HG02885 (cell line): ENCODE data around the gene RFWD3.
"Not testable (repeated sequence)": the region's sequence is repeated elsewhere in the genome, so short reads cannot be mapped to it uniquely, and the experiment has no call there.

Experiments used
- ATAC-seq: cut with Tn5 transposase; IDR thresholded peaks from one replicate; pipeline ENCODE4 v1.9.1; 2021; ENCODE audit warnings: mild to moderate bottlenecking; ENCODE audit not compliant: unreplicated experiment, poor library complexity

The RFWD3 gene

GRCh38 chr16:74667255-74667700 is 601 bp upstream of the RFWD3 start:
- ATAC-seq, result no peak

DNA sequence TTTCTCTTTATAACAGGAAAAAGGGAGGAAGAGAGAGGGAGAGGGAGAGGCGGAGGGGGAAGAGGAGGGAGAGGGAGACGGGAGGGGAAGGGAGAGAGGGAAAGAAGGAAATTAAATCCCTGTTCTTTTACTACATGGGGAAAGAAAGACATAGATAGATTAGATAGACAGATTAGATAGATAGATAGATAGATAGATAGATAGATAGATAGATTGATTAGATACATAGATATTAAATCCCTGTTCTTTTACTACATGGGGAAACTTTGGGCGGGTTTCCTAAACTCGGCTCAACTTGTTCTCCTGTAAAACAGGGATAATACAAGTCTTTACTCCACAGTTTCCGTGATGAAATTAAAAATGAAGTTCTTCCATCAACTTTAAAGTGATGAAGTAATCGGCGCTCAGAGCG is 661 bp downstream of the RFWD3 start:
- ATAC-seq, result no peak

DNA sequence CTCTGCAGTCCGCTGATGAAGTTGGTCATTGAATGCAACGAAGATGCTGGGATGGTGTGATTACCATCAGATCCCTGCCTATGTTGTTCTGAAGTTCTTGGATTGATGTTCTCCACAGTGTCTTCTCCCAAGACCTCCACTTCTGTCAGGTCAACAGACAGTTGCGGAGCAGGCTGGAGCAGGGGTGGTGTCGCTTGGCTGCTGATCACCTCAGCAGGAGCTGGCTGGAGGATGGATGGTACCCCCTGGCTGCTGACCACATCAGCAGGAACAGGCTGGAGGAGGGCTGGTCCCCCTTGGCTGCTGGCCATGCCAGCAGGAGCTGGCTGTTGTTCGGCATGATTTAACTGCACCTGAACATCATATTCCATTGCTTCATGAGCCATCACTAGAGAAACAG is 5.6 kb downstream of the RFWD3 start:
- ATAC-seq, result no peak

DNA sequence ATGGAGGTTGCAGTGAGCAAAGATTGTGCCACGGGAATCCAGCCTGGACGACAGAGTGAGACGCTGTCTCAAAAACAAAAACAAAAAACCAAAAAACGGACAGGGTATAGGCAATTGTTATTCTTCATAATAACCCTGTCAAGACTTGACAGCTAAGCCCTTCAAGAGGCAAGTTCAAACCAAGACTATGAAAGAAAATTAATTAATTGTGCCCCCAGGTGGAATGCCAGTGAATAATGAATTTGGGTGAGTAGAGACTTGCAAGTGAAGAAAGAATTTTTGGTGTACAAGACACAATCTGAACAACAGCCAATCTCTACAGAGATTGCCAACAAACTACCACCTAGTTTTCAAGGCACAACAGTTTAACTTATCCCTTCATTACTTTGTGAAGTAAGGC is 6.3 kb downstream of the RFWD3 start:
- ATAC-seq, result no peak

DNA sequence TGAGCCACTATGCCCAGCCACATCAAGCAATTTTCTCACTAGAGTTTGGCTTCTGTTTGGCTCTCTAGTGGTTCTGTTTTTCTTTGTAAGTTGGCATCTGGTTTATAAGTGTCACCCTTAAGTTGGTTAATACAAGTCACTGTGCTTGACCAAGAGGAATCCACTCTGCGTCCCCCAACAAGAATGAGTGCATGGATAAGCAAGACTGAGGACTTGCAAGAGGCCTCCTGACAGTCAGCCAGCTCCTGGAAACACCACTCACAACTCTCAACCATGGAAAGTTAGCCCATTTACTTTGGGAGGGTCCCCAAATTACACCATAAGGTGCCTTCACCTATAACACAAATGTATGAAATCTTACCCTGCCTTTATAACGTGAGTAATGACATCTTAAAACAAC is 7.6 kb downstream of the RFWD3 start:
- no peak for ATAC-seq

DNA sequence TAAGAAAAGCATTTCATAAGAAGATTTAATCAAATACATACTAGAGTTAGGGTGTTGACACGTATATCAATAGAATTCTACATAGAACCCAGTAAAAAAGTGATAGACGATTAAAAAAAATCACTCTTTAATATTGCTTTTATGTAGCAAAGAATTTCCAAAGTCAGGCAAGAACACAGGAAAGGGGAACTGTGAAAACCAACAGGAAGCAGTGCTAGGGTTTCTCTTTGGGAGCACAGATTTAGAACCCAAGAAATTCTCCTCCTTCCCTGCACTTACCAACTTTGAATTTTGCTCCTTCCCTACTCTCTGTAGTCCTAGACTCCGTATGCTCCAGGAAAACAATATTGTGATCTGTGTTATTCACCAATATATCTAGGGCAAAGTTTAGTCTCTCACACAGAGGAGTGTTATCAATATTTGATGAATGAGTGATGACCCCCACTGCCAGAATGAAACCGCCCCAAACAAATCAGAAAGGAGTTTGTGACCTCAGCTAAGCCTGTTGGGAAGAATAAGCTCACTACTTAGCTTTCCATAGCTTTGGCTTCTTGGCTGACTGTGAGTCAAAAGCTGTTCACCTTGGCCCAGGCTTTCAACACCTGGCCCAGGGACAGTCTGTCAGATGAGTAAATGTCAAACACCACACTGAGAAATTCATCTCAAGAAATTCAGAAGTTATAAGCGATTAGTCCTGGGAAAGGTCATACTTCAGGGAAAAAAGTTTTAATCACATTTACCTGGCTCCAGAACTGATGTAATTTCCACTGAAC is 8.6 kb downstream of the RFWD3 start:
- no peak for ATAC-seq

- no peak for ATAC-seq
Observed at GRCh38 chr16:74654536-74655050, 12.1 kb downstream of the RFWD3 start.

DNA sequence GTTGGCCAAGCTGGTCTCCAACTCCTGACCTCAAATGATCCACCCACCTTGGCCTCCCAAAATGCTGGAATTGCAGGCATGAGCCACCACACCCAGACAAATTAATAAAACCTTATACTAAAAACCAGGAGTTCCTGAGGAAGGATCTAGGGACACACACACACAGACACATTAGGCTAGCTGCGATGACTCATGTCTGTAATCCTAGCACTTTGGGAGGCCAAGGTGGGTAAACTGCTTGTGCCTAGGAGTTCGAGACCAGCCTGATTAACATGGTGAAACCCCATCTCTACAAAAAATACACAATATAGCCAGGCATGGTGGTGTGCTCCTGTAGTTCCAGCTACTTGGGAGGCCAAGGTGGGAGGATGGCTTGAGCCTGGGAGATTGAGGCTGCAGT is 13.8 kb downstream of the RFWD3 start:
- not testable (repeated sequence) for ATAC-seq

DNA sequence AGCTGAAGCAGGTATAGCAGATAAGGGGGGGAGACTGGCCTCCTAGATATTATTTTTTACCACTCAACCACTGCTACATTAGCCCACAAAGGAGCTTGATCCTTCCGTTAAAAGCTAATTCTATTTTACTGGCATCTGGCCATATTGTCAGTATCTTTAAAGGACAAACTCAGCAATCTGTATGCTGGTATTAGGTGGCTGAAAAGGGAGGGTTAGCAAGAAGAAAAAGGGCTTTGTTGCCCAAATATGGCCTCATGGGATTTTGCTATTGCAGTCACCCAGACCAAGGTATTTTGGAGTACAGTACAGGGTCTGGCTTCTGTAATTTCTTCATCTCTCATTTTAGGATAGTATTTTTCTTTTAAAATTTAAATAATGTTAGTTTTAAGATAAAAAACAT is 14.4 kb downstream of the RFWD3 start:
- no peak for ATAC-seq

DNA sequence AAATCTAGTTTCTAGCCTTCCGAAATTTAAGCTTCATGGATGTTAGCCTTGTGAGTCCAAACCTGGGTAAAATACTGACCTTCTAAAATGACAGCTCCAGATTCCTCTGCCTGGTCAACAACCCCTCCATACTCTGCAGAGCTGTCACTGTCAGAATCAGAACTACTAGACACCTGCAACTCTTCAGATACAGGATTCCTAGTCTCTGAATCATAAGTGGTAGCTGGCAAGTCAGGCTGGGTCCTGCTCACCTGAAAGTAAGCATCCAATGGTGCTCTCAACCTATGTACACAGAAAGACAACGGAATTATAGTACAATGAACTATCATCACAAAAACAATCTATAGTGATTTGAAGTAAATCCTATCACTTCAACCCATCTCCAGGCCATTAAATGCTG is 14.8 kb downstream of the RFWD3 start:
- ATAC-seq, result no peak

DNA sequence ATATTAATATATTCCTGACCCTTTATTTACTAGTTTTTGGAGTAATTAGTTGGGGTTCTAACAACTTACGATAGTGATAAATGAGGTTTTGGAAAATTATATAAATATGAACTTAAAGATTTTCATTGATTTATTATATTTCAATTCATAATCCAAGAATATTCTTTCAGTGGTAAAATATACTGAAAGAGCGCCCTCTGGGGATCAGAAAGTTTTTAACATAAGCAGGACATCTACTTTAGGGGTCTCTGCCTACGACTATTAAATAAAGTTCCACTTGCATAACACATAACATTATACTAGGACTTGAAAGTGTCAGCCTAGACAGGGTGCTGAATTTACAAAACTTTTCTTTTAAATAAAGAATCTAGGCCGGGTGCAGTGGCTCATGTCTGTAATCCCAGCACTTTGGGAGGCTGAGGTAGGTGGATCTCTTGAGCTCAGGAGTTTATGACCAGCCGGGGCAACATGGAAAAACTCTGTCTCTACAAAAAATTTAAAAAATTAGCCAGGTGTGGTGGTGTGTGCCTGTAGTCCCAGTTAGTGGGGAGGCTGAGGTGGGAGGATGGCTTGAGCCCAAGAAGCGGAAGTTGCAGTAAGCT is 15.6 kb downstream of the RFWD3 start:
- ATAC-seq, result no peak

- no peak for ATAC-seq
Observed at GRCh38 chr16:74649839-74650504, 16.7 kb downstream of the RFWD3 start.

GRCh38 chr16:74641969-74642368 is 24.7 kb downstream of the RFWD3 start:
- ATAC-seq, result no peak

DNA sequence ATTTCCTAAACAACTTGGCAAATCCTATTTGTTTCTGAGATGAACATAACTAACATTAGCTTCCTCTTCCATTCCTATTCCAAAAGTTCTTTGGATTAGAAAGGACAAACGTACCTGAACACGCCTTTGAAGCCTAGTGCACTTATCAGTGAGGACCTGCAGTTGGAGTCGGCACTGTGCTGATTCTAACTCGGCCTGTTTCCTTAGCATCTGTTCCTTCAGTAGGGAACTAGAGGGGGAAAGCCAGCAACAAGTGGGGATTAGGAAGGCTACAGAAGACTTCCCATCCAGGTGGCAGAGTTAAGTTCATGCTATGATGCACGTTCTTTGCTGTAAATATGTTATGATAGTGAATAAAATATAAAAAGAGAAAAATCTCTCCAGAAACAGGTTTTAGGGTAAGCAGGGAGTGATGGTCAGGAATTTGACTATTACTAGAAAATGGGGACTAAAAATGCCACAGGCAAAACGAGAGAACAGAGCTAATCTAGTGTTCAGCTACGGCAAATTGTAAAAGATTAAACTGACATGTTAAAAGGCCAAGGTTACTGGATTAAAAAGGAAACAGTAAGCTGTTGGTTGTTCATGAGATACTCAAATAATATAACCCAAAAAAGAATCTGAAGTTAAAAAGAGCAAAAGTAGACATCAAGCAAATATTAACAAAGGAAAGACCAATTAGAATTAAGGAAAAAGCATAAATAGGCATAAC is 28.8 kb downstream of the RFWD3 start:
- no peak for ATAC-seq

- ATAC-seq, result no peak
Observed at GRCh38 chr16:74635303-74635702, 31.4 kb downstream of the RFWD3 start.

- no peak for ATAC-seq
Observed at GRCh38 chr16:74633686-74634085, 33.0 kb downstream of the RFWD3 start.

DNA sequence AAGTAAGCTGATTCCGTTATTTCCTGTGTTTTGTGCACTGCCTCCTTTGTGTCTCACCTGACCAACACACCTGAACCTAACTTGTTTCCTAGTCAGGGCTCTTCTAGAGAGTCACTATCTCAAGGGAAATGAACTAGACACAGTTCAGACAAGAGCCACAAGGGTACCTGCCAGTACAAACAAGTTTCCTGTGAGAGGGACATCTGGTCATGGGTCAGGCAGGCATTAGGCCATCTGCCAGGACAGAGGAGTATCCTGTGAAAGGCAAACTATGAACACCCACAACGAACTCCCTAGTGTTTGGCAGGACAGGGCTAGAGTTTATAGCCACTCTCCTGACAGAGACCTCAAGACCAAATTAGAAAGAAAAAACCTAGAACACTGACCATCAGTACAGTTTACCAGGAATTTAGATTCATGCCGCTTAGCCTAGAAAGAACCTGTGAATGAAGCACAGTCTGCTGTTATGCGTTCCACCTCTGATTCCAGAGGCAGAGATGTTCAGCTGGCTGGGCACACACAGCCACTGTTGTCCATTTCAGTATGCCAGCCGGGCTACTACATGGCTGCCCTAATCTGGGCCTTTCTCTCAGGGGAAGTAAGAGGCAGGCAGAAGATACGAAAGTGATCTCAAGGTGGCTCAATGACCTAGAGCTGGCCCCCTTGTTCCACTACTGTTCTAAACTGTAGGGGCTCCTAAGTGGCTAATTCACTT is 39.0 kb downstream of the RFWD3 start:
- ATAC-seq, result peak; percentile 7

DNA sequence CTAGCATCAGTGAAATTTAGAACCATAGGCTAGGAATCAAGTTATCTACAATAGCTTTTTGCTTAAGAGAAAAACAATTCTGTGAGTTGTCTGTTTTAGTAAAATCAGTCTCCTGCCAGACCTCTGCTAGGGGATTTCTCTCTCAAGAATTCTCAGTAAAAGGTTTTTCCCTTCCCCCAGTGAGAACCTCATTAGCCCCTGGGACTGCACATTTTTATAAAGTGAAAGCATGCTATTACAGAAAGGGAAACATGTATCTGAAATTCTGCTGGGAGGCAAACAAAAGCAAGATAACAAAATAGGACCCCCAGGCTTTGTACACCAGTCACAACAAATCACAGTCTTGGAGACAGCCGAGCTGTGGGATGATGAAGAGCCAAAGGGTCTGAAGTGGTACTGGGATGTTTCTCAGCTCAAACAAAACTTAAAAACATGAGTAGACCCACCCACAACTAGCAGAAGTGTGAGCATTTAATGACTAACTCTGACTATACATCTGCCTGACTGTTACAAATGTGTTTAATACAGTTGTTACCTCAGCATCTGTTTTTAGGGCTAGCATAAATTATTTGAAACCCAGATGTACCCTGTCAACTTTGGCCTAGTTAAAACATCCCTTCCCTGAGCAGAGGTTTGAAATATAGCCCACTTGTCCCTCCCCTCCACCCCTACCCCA is 39.8 kb downstream of the RFWD3 start:
- peak; percentile 55 for ATAC-seq

DNA sequence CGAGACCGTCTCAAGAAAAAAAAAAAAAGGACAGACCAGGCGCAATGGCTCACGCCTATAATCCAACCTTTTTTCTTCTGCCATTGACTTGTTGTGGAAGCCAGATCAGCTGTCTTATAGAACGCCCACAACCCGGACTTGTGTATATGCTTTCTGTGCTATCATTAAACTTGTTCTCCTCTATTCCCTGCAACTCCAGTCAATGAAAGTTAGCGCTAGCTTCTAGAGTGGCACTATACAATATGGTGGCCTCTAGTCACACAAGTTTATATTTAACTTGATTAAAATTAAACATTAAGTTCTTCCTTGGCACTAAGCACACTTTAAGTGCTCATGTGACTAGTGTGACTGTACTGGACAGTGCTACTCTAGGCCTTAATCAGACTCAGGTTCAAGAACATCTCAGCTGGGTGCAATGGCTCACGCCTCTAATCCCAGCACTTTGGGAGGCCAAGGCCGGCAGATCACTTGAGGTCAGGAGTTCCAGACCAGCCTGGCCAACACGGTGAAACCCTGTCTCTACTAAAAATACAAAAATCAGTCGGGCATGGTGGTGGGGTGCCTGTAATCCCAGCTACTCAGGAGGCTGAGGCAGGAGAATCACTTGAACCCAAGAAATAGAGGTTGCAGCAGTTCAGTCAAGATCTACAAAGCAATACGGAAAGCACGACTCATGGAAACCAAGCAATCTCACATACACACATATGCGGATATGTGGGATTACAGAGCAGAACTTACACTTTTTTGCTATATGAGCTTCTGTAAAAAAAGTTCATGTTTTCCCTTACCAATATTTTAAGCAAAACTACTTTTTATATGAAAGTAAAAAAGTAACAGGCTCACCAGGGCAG is 41.0 kb downstream of the RFWD3 start:
- ATAC-seq, result no peak
